ENCODE results near the gene UFSP1.
"Not testable (repeated sequence)": the region's sequence is repeated elsewhere in the genome, so short reads cannot be mapped to it uniquely, and the experiment has no call there.

Gene UFSP1

GRCh38 chr7:100879685-100880261 is 9.7 kb downstream of the UFSP1 start:
- DNase-seq: no peak

GRCh38 chr7:100878685-100879084 is 10.8 kb downstream of the UFSP1 start:
- DNase-seq: no peak

GRCh38 chr7:100878013-100878412 is 11.5 kb downstream of the UFSP1 start:
- no peak for DNase-seq

GRCh38 chr7:100875356-100875751 is 14.2 kb downstream of the UFSP1 start:
- no peak for DNase-seq

GRCh38 chr7:100874577-100875355 is 14.7 kb downstream of the UFSP1 start, which contains the start of gene SRRT:
Gene SRRT, plus strand, starts transcription at chr7:100875103. Its CDS starts 488 bp downstream, at chr7:100875591.
- peak; percentile 98 for DNase-seq

GRCh38 chr7:100874300-100874576 is 15.3 kb downstream of the UFSP1 start:
- no peak for DNase-seq

GRCh38 chr7:100873599-100874299 is 15.8 kb downstream of the UFSP1 start:
- no peak for DNase-seq

GRCh38 chr7:100867776-100868485 is 21.6 kb downstream of the UFSP1 start:
- no peak for DNase-seq

- no peak for DNase-seq
Measured at GRCh38 chr7:100867040-100867775, 22.3 kb downstream of the UFSP1 start, which contains the start of gene TRIP6. Gene TRIP6, plus strand, starts transcription at chr7:100867387. Its CDS starts 111 bp downstream, at chr7:100867498.

GRCh38 chr7:100866729-100867039 is 22.8 kb downstream of the UFSP1 start:
- DNase-seq: no peak

- DNase-seq: no peak
Measured at GRCh38 chr7:100865938-100866728, 23.4 kb downstream of the UFSP1 start.

GRCh38 chr7:100865372-100865911 is 24.1 kb downstream of the UFSP1 start:
- no peak for DNase-seq

GRCh38 chr7:100864263-100864845 is 25.2 kb downstream of the UFSP1 start:
- no peak for DNase-seq

GRCh38 chr7:100863406-100863950 is 26.0 kb downstream of the UFSP1 start:
- DNase-seq: no peak

GRCh38 chr7:100861616-100861985 is 27.9 kb downstream of the UFSP1 start:
- no peak for DNase-seq

- DNase-seq: no peak
Measured at GRCh38 chr7:100860702-100861615, 28.6 kb downstream of the UFSP1 start.

- no peak for DNase-seq
Measured at GRCh38 chr7:100859856-100860255, 29.7 kb downstream of the UFSP1 start.

GRCh38 chr7:100856871-100857282 is 32.6 kb downstream of the UFSP1 start:
- no peak for DNase-seq

- DNase-seq: no peak
Measured at GRCh38 chr7:100855515-100855914, 34.0 kb downstream of the UFSP1 start.

- not testable (repeated sequence) for DNase-seq
Measured at GRCh38 chr7:100854899-100855298, 34.6 kb downstream of the UFSP1 start.

Measured in effector CD4-positive, alpha-beta T cell (primary cell).